A549 (cell line): ENCODE results near the gene PCGF1. TPM values are rescaled to one million over a fixed set of nuclear protein-coding genes. Genes with fewer than 3 reads are reported as not detected.

Source experiments
- ATAC-seq, 2 experiments: fragments of 200-7000 bp in 1 of 2; fragments of >200 bp in 1 of 2; cut with Nextera tagmentation in 1 of 2; cut with Tn5 transposase in 1 of 2; 3 replicates each; pipeline versions ENCODE4 v1.8.0 to v1.9.1; 2018 to 2020; ENCODE audit warnings: mild to moderate bottlenecking in 1 of 2, moderate library complexity in 1 of 2
- CTCF ChIA-PET: fragments of 300-600 bp; sonication (Branson Sonifier 250); formaldehyde crosslinking; extraction: SDS; loops from one replicate; lab custom pipeline; 2021; ENCODE audit warnings: antibody characterized with exemption, inconsistent platforms; lab: Yijun Ruan, JAX
- POLR2A ChIA-PET: fragments of 350-600 bp; formaldehyde crosslinking; extraction: SDS; loops from one replicate; lab custom pipeline; 2021; ENCODE audit warnings: antibody characterized with exemption, inconsistent platforms; lab: Yijun Ruan, JAX
- DNase-seq, 2 experiments: peaks; one replicate each; pipeline versions ENCODE4 v3.0.0 to v3.0.0-alpha.2; 2011 to 2016; ENCODE audit warnings: low read depth in 1 of 2, low spot score in 1 of 2
- FAIRE-seq: peaks from 2 replicates; lab custom pipeline; 2011; peaks lifted over from hg19 to GRCh38; lab: Jason Lieb, UNC
- H3K27ac ChIP-seq, 2 experiments: fragments of >200 bp; sonication (Bioruptor Twin); formaldehyde crosslinking; 3 replicates each; pipeline ENCODE4 v1.5.1; 2016 to 2017
- H3K4me1 ChIP-seq: fragments of >200 bp; sonication (Bioruptor Twin); formaldehyde crosslinking; 3 replicates; pipeline ENCODE4 v1.6.1; 2016
- H3K4me2 ChIP-seq: fragments of >200 bp; sonication (Bioruptor Twin); formaldehyde crosslinking; 3 replicates; pipeline ENCODE4 v1.6.1; 2016
- H3K4me3 ChIP-seq: fragments of >200 bp; sonication (Bioruptor Twin); formaldehyde crosslinking; 3 replicates; pipeline ENCODE4 v1.5.1; 2016
- H3K9me3 ChIP-seq: fragments of >200 bp; sonication (Bioruptor Twin); formaldehyde crosslinking; 3 replicates; pipeline ENCODE4 v1.6.1; 2016
- BCL3 ChIP-seq: fragments of >200 bp; sonication (Bioruptor Twin); formaldehyde crosslinking; IDR thresholded peaks from 3 replicates; pipeline ENCODE4 v1.6.1; 2016
- BHLHE40 ChIP-seq: IDR thresholded peaks from 2 replicates; pipeline ENCODE4 v1.6.1; 2012; ENCODE audit warnings: low read depth, low read length, inconsistent platforms
- CHD4 ChIP-seq: fragments of 200-600 bp; sonication (generic); IDR thresholded peaks from 2 replicates; pipeline ENCODE4 v1.6.1; 2016; ENCODE audit warnings: antibody characterized with exemption, mild to moderate bottlenecking, borderline replicate concordance
- E2F6 ChIP-seq: IDR thresholded peaks from 2 replicates; pipeline ENCODE4 v1.6.1; 2012; ENCODE audit warnings: low read depth, borderline replicate concordance
- EHF ChIP-seq: fragments of 250-450 bp; sonication (Bioruptor Pico); IDR thresholded peaks from 2 replicates; pipeline ENCODE4 v1.5.0; 2020; ENCODE audit warnings: mild to moderate bottlenecking
- FOXS1 ChIP-seq: fragments of 250-450 bp; sonication (Bioruptor Pico); IDR thresholded peaks from 2 replicates; pipeline ENCODE4 v1.5.0; 2020; ENCODE audit warnings: mild to moderate bottlenecking, moderate library complexity
- HOXA7 ChIP-seq: fragments of 250-450 bp; sonication (Bioruptor Pico); IDR thresholded peaks from 2 replicates; pipeline ENCODE4 v1.5.0; 2020; ENCODE audit warnings: mild to moderate bottlenecking, moderate library complexity
- HOXB13 ChIP-seq: fragments of 250-450 bp; sonication (Bioruptor Pico); IDR thresholded peaks from 2 replicates; pipeline ENCODE4 v1.5.0; 2020; ENCODE audit warnings: low read depth, mild to moderate bottlenecking, moderate library complexity
- HOXB5 ChIP-seq: fragments of 250-450 bp; sonication (Bioruptor Pico); IDR thresholded peaks from 2 replicates; pipeline ENCODE4 v1.5.0; 2020; ENCODE audit warnings: mild to moderate bottlenecking, moderate library complexity
- MYC ChIP-seq: IDR thresholded peaks from 2 replicates; pipeline ENCODE4 v1.6.1; 2012; ENCODE audit warnings: mild to moderate bottlenecking, inconsistent platforms, low read length, improper control_type of control experiment, borderline replicate concordance
- RARB ChIP-seq: fragments of 250-450 bp; sonication (Bioruptor Pico); IDR thresholded peaks from 2 replicates; pipeline ENCODE4 v1.8.0; 2021; ENCODE audit warnings: mild to moderate bottlenecking, moderate library complexity
- RCOR1 ChIP-seq: fragments of 150-350 bp; IDR thresholded peaks from 2 replicates; pipeline ENCODE4 v1.6.1; 2014; ENCODE audit warnings: antibody characterized with exemption, low read length, low read depth
- RFX5 ChIP-seq: fragments of 450-650 bp; IDR thresholded peaks from 2 replicates; pipeline ENCODE4 v1.7.1; 2014; ENCODE audit warnings: antibody characterized with exemption, mild to moderate bottlenecking, moderate library complexity
- RNF2 ChIP-seq: fragments of 200-600 bp; sonication (generic); IDR thresholded peaks from 2 replicates; pipeline ENCODE4 v1.6.1; 2016; ENCODE audit warnings: low read depth, mild to moderate bottlenecking, antibody characterized with exemption, moderate library complexity, borderline replicate concordance
- SMC3 ChIP-seq: fragments of >200 bp; sonication (Bioruptor Twin); formaldehyde crosslinking; IDR thresholded peaks from 3 replicates; pipeline ENCODE4 v1.6.1; 2018; ENCODE audit warnings: inconsistent platforms
- ZSCAN20 ChIP-seq: fragments of 250-450 bp; sonication (Bioruptor Pico); IDR thresholded peaks from 2 replicates; pipeline ENCODE4 v1.8.0; 2022; ENCODE audit warnings: mild to moderate bottlenecking, moderate library complexity
- WGBS: methylation state at CpG from one replicate; pipeline ENCODE4 v1.1.6; 2017; ENCODE audit errors: missing lambda C conversion rate; 5-methylcytosine and 5-hydroxymethylcytosine counted together
- polyA plus RNA-seq, 4 experiments: library from polyadenylated mRNA; depleted of rRNA in 3 of 4; stranded (reverse); fragments of >200 nt; fragmentation: RNase III in 1 of 4; extraction: RNeasy Plus Mini Kit Qiagen cat#74134 plus additional on column Dnase treatment in 1 of 4; gene quantifications; 2 replicates in 3 of 4; 3 replicates in 1 of 4; pipeline ENCODE4 v1.2.3, GENCODE V29; 2011 to 2017
- TF ChIP-seq, protein P1 (sequence below): fragments of 450-650 bp; IDR thresholded peaks from 2 replicates; pipeline ENCODE4 v1.6.1; 2014; ENCODE audit warnings: antibody characterized with exemption
- TF ChIP-seq, protein P2 (sequence below): fragments of >200 bp; sonication (Bioruptor Twin); formaldehyde crosslinking; IDR thresholded peaks from 2 replicates; pipeline ENCODE4 v1.6.1; 2016

The PCGF1 gene
- polyA plus RNA-seq, 2 of the 4 experiments (the other 2 are of a cell fraction) = 32.2 to 53.6 TPM

GRCh38 chr2:74548900-74549826 lies 41.7 kb upstream of the PCGF1 start (continued):
- TF ChIP-seq, protein P1, sequence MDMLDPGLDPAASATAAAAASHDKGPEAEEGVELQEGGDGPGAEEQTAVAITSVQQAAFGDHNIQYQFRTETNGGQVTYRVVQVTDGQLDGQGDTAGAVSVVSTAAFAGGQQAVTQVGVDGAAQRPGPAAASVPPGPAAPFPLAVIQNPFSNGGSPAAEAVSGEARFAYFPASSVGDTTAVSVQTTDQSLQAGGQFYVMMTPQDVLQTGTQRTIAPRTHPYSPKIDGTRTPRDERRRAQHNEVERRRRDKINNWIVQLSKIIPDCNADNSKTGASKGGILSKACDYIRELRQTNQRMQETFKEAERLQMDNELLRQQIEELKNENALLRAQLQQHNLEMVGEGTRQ = peak; percentile 46; the same call in 1 of the 2 replicates
- 0 out of 2 replicates have a peak, but pooled peaks have one; percentile 43 for TF ChIP-seq HOXB5 (CRISPR knock-in tag)
- peak; percentile 55; the same call in 1 of the 2 replicates for TF ChIP-seq RNF2
- TF ChIP-seq SMC3 = no peak
- TF ChIP-seq, all 56 proteins: peak for 12

DNA sequence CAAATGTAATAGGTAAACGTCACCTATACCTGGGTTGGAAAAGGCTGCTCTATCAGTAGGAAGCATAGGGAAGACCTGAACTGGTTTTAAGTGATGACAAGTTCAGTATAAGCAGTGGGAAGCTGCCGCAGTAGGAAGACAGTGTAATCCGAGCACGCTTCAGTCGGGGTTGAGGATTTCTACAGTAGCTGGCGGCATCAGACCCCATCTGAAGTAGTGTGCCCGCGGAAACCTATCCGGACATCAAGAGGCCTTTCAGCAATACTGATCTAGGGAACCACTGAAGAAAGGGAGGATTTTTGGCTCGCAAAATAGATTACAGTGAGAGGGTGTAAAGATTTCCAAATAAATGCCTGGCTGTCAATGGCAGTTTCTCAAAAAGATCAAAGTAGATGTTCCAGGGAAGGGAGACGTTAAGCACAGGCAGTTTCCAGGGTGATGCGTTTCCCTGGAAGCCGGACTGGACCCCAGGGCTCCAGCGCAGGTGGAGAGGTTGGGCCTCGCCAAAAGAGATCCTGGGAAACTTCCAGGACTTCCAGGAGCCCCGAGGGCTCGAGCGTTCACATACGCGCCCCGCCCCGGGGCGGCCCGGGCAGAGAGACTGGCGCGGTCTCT lies 40.9 kb upstream of the PCGF1 start:
- no peak; a peak in 1 of 6 replicates for ATAC-seq

GRCh38 chr2:74546004-74546403 lies 38.5 kb upstream of the PCGF1 start:
- no peak for ATAC-seq
- no peak for DNase-seq
- Histone ChIP-seq H3K27ac (no peak overlapping the region), H3K4me2 (no peak overlapping the region), H3K4me1 (peaks cover 12% of the 10 kb centered on the region), H3K4me3 (no peak overlapping the region), H3K9me3 (no peaks in the 10 kb centered on the region)
- ChIA-PET POLR2A (no interaction called here), CTCF (interaction anchor here (1.0 to 5.9 kb wide), 4 partner anchors 13 to 63 kb away, joined by 3 to 45 read pairs (median 16); partner anchors contain the start of genes AUP1, CCDC142, HTRA2 and TTC31)
- TF ChIP-seq, protein P2, sequence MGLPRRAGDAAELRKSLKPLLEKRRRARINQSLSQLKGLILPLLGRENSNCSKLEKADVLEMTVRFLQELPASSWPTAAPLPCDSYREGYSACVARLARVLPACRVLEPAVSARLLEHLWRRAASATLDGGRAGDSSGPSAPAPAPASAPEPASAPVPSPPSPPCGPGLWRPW = no peak
- TF ChIP-seq ZSCAN20 (CRISPR knock-in tag) (no peak), BHLHE40 (no peak), RFX5 (no peak), CHD4 (no peak), EHF (CRISPR knock-in tag) (no peak), HOXA7 (no peak), FOXS1 (no peak), E2F6 (no peak), RCOR1 (no peak), RARB (CRISPR knock-in tag) (no peak)
- 71% methylated on average over 3 of the region's 3 CpGs for WGBS
- FAIRE-seq = no peak

More for the DNA sequence above, 40.9 kb upstream of the PCGF1 start:
- Histone ChIP-seq H3K27ac (peak overlapping the region; percentile 89 to 92), H3K4me2 (peak overlapping the region; percentile 99), H3K9me3 (no peaks in the 10 kb centered on the region), H3K4me3 (peak overlapping the region; percentile 78), H3K4me1 (peaks cover 15% of the 10 kb centered on the region)
- WGBS = 61% methylated on average over 15 of the region's 26 CpGs
- ChIA-PET POLR2A (no interaction called here), CTCF (interaction anchor here (1.0 kb wide), 1 partner anchor 17 kb away, joined by 3 read pairs; no protein-coding TSS in a partner anchor)
- DNase-seq (no peak), FAIRE-seq (no peak)
- TF ChIP-seq MYC = no peak
- TF ChIP-seq EHF (CRISPR knock-in tag) = no peak
- TF ChIP-seq BCL3 = no peak
- no peak for TF ChIP-seq HOXB13 (CRISPR knock-in tag)
